Naive thymus-derived CD8-positive, alpha-beta T cell (primary cell): ENCODE data around the gene COBL. TPM values are rescaled to one million over a fixed set of nuclear protein-coding genes. Genes with fewer than 3 reads are reported as not detected.
A peak's percentile ranks its signal among the peaks of the same experiment; 100 is the strongest.

Experiments
- ATAC-seq, 2 donors: fragments of 150-1000 bp; cut with Tn5 transposase in 1 of 2; sonication (Bioruptor Pico), chemical (Tn5 transposase) in 1 of 2; 1 replicate in 1 of 2; 2 replicates in 1 of 2; pipeline ENCODE4 v1.10.0; 2021; ENCODE audit warnings: mild to moderate bottlenecking in 2 of 2, moderate library complexity in 2 of 2
- POLR2A ChIA-PET: fragments of 350-600 bp; sonication (Branson Sonifier 250); formaldehyde crosslinking; loops from one replicate; lab custom pipeline; 2021; ENCODE audit warnings: antibody characterized with exemption; lab: Charles Lee
- DNase-seq, 10 donors: peaks; one replicate each; pipeline versions ENCODE4 v3.0.0 to v3.0.0-alpha.2; 2020 to 2022
- H3K27ac Mint-ChIP-seq, 10 donors: one replicate each; pipeline ENCODE4 v1.8.0; 2020 to 2022; ENCODE audit warnings: mild to moderate bottlenecking in 10 of 10, mixed read lengths in 10 of 10, moderate library complexity in 4 of 10, inconsistent platforms in 1 of 10
- H3K27me3 Mint-ChIP-seq, 5 donors: one replicate each; pipeline ENCODE4 v1.8.0; 2021 to 2022; ENCODE audit warnings: mixed read lengths in 5 of 5
- H3K36me3 Mint-ChIP-seq, 3 donors: one replicate each; pipeline ENCODE4 v1.8.0; 2020 to 2022; ENCODE audit warnings: mixed read lengths in 3 of 3, mild to moderate bottlenecking in 2 of 3, inconsistent platforms in 1 of 3
- H3K4me1 Mint-ChIP-seq, 4 donors: one replicate each; pipeline ENCODE4 v1.8.0; 2021 to 2022; ENCODE audit warnings: mixed read lengths in 4 of 4
- H3K4me3 Mint-ChIP-seq, 10 donors: one replicate each; pipeline ENCODE4 v1.8.0; 2020 to 2022; ENCODE audit warnings: mild to moderate bottlenecking in 10 of 10, mixed read lengths in 10 of 10, moderate library complexity in 6 of 10, inconsistent platforms in 1 of 10
- H3K9me3 Mint-ChIP-seq, 9 donors: one replicate each; pipeline ENCODE4 v1.8.0; 2020 to 2022; ENCODE audit warnings: mixed read lengths in 9 of 9, mild to moderate bottlenecking in 3 of 9, inconsistent platforms in 1 of 9, moderate library complexity in 1 of 9
- polyA plus RNA-seq, 3 donors: library from polyadenylated mRNA; unstranded; fragments of 300-500 nt; fragmentation: Illumina TruSeq; gene quantifications; one replicate each; pipeline ENCODE4 v1.2.3, GENCODE V29; 2021
- total RNA-seq, 8 experiments: library from RNA in 2 of 8; stranded (reverse) in 2 of 8; gene quantifications; one replicate each; pipeline ENCODE4 v1.2.3 and lab custom pipeline; 2021 to 2026

The COBL gene
- total and polyA plus RNA-seq, 5 experiments from 2014 or later = not detected

DNA sequence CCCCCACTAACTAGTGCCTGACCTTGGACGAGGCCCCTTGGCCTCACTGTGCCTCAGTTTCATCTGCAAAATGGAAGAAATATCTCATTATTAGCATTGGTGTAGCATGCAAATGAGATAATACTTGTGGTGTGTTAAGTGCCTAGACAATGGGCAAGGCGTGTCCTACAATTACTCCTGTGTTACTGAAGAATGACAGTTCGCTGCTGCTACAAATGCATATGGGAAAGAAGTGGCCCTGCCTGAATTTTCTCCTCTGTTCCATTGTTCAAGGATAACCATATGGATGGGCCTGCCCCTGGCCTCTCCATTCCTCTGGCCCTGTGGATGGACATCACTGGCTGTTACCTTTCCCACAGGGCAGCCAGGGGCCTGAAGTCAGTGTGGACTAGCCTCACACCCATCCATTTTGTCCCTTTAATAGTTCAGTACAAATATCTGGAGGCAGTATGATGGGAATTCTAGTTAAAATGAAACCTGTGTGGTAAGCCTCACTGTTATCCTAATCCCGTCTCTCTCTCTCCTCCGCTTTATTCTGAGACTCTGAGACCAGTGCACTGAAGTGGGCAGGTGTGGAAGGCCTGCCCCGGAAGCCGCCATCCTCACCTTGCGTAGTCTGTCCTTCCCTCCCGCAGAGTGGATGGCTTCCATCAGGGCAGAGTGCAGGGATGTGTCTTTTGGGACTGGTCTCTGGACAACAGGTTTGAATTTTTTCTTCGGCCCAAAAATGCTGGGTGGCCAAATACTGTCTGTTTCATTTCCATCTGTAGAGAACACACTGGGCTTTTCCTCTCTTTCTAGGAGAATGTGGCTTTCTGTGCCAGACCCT is 289.3 kb downstream of the COBL start:
- no peaks in the 10 kb centered on the region for H3K9me3 Mint-ChIP-seq

DNA sequence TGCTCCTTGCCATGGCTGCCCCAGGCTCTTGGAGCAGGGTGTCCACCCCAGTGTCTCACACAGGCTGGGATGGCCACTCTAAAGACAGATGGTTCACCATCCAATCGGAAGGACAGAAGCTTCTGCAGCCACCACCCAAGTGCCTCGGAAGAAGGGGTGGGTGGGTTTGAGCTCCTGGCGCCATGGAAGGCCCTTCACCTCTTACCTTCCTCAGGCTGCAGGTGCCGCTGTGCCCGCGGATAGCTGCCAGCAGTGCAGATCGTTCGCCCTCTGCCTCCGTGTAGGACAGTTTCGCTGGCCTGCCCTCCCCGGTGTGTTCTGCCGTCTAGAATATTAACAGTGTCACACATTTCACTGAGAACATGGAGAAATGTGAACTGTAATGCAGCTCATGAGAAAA is 290.3 kb downstream of the COBL start:
- no peaks in the 10 kb centered on the region for H3K9me3 Mint-ChIP-seq
- H3K27ac Mint-ChIP-seq = no peak overlapping the region
- H3K27me3 Mint-ChIP-seq = no peaks in the 10 kb centered on the region
- DNase-seq = no peak
- H3K36me3 Mint-ChIP-seq = no peaks in the 10 kb centered on the region
- POLR2A ChIA-PET = no interaction called here
- ATAC-seq = no peak
- no peak overlapping the region for H3K4me3 Mint-ChIP-seq
- H3K4me1 Mint-ChIP-seq = no peaks in the 10 kb centered on the region

More for the DNA sequence above, 289.3 kb downstream of the COBL start:
- ATAC-seq = no peak
- Mint-ChIP-seq H3K36me3 (no peaks in the 10 kb centered on the region), H3K27me3 (no peaks in the 10 kb centered on the region), H3K4me3 (no peak overlapping the region), H3K4me1 (no peaks in the 10 kb centered on the region), H3K27ac (no peak overlapping the region)
- no peak for DNase-seq
- POLR2A ChIA-PET = no interaction called here

DNA sequence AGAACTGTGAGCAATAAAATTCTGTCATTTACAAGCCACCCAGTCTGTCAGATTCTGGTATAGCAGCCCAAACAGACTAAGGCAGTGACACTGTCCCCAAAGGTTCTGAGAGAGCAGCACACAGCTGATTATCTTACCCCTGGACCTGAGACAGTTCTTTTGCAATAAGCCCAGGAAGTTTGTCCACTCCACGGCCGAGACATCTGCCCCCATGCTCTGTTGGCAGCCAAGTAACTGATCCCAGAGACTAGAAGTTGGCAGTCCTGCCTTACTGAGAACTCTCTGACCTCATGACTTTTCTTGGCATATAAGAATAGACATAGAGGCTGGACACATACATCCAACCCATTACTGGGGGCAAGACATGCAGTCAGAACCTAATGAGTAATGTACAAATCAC is 290.9 kb downstream of the COBL start:
- no peak overlapping the region for H3K4me3 Mint-ChIP-seq
- DNase-seq (no peak), ATAC-seq (no peak)
- POLR2A ChIA-PET = no interaction called here
- no peaks in the 10 kb centered on the region for H3K36me3 Mint-ChIP-seq
- H3K27me3 Mint-ChIP-seq = no peaks in the 10 kb centered on the region
- no peaks in the 10 kb centered on the region for H3K4me1 Mint-ChIP-seq
- no peak overlapping the region for H3K27ac Mint-ChIP-seq
- no peaks in the 10 kb centered on the region for H3K9me3 Mint-ChIP-seq

DNA sequence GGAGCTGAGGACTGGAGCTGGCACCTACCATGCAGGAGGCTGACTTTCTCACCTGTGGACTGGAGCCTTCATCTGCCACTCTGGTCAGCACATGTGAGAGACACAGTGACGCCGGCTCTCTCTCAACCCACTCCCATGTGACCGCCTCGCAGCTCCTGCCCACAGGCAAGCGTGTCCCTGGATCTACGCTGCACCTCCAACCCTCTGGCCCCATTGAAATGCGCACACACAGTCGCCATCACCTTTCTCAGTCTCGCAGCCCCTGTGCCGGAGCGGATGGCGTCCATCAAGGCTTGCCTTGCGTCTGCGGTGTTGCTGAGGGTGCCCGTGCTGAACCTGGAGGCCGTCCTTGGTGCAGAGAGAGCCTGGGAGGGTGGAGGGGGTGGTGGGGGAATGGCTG is 291.7 kb downstream of the COBL start:
- DNase-seq (no peak), ATAC-seq (no peak)
- Mint-ChIP-seq H3K36me3 (no peaks in the 10 kb centered on the region), H3K4me3 (no peak overlapping the region), H3K27me3 (no peaks in the 10 kb centered on the region), H3K4me1 (no peaks in the 10 kb centered on the region), H3K9me3 (no peaks in the 10 kb centered on the region), H3K27ac (no peak overlapping the region)
- POLR2A ChIA-PET = no interaction called here

DNA sequence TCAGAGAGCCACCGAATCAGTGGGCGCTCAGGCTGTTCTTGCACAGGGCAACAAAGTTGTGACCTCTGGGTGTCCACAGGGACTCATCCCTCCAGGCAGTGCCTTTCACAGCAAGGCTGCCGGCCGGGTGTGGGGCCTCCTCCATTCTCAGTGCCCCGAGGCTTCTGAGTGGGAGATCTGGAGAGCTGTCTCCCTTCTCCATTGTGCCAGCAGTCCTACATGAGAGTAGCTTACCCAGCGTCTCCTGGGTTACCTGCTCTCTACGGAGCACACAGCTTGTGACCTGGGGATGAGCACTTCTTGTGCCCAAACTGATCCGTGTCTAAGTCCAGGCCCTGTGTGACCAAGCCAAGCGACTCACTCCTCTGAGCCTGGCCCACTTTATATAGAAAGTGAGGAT is 293.1 kb downstream of the COBL start:
- H3K4me3 Mint-ChIP-seq = no peak overlapping the region
- H3K36me3 Mint-ChIP-seq = no peaks in the 10 kb centered on the region
- no peak for ATAC-seq
- POLR2A ChIA-PET = no interaction called here
- H3K27ac Mint-ChIP-seq = no peak overlapping the region
- H3K9me3 Mint-ChIP-seq = no peaks in the 10 kb centered on the region
- H3K27me3 Mint-ChIP-seq = no peaks in the 10 kb centered on the region
- no peak for DNase-seq
- no peaks in the 10 kb centered on the region for H3K4me1 Mint-ChIP-seq

DNA sequence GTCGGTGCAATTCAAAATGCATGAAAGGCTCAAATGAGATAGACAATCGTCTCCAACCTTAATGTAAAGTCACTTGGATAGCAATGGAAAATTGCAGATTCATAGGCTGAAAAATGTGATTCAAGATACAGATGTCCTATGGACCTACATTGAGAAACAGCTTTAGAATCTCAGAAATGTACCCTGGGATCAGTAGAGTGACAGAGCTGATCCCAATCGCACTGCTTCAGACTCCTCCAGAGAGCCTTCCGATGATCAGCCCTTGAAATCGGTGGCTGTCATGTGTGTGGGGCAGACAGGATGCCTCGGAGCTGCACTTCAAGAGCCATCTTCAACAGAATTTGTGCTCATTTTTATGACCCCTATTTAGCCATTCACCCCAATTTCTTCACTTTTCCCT is 293.8 kb downstream of the COBL start:
- Mint-ChIP-seq H3K9me3 (no peaks in the 10 kb centered on the region), H3K4me1 (peaks cover 0 to 3% (median 0%) of the 10 kb centered on the region in 4 donors), H3K27me3 (no peaks in the 10 kb centered on the region), H3K27ac (peak overlapping the region in 1 of 10 donors; percentile 3), H3K36me3 (no peaks in the 10 kb centered on the region), H3K4me3 (no peak overlapping the region)
- ATAC-seq (no peak), DNase-seq (no peak)
- POLR2A ChIA-PET = no interaction called here

DNA sequence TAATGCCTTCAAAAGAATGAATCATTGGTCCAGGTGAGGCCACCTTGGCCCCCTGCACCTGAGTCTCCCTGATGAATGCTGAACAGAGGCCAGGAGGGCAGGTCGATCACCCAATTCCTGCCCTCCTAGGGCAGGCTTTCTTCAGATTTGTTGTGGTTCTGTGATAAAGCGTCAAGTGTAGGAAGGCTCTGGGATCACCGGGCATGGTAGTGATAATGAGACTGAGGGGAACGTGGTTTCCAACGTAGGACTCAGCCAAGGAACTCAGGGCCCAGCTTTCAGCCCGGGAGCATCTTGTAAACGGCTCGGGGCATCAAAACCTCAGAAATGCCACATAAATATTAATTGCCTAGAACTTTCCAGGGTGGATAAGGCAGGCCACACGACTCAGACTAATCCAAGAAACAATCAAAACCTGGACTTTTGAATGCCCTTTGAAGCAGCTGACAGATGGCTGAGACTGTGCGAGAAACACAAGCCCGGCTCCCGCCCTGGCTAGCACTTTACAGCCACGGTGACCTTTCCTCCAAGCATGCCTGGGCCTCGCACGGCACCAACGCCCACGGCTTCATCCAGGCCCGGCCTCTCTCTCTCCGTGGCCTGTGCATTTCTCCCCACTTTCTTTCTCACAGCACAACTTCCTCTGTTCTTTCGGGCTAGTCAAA is 294.6 kb downstream of the COBL start:
- peaks cover 0 to 5% (median 0%) of the 10 kb centered on the region in 4 donors for H3K4me1 Mint-ChIP-seq
- ATAC-seq (no peak), DNase-seq (no peak)
- H3K27ac Mint-ChIP-seq = no peak overlapping the region
- H3K27me3 Mint-ChIP-seq = no peaks in the 10 kb centered on the region
- no peaks in the 10 kb centered on the region for H3K36me3 Mint-ChIP-seq
- no peaks in the 10 kb centered on the region for H3K9me3 Mint-ChIP-seq
- no peak overlapping the region for H3K4me3 Mint-ChIP-seq
- POLR2A ChIA-PET = no interaction called here

DNA sequence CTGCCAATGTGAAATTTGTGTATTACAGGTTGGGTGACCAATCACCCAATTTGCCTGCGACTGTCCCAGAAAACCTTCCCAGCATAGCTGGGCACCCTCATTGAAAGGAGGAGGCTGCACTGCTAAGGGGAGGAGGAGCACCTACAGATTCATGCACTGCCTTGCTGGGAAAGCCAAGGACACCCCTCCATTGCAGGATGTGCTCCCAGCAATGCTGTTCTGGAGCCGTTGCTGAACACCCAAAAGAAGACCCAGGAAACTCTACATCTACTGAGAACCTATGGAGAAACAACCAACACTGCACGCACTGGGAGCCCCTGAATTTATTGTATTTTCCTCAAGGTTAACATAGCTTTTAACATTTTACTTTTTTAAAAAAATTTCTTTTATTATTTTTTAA is 295.7 kb downstream of the COBL start:
- H3K4me1 Mint-ChIP-seq = peaks cover 0 to 5% (median 0%) of the 10 kb centered on the region in 4 donors
- H3K9me3 Mint-ChIP-seq = no peaks in the 10 kb centered on the region
- DNase-seq (no peak), ATAC-seq (no peak)
- POLR2A ChIA-PET = no interaction called here
- H3K36me3 Mint-ChIP-seq = no peaks in the 10 kb centered on the region
- no peaks in the 10 kb centered on the region for H3K27me3 Mint-ChIP-seq
- no peak overlapping the region for H3K4me3 Mint-ChIP-seq
- no peak overlapping the region for H3K27ac Mint-ChIP-seq

DNA sequence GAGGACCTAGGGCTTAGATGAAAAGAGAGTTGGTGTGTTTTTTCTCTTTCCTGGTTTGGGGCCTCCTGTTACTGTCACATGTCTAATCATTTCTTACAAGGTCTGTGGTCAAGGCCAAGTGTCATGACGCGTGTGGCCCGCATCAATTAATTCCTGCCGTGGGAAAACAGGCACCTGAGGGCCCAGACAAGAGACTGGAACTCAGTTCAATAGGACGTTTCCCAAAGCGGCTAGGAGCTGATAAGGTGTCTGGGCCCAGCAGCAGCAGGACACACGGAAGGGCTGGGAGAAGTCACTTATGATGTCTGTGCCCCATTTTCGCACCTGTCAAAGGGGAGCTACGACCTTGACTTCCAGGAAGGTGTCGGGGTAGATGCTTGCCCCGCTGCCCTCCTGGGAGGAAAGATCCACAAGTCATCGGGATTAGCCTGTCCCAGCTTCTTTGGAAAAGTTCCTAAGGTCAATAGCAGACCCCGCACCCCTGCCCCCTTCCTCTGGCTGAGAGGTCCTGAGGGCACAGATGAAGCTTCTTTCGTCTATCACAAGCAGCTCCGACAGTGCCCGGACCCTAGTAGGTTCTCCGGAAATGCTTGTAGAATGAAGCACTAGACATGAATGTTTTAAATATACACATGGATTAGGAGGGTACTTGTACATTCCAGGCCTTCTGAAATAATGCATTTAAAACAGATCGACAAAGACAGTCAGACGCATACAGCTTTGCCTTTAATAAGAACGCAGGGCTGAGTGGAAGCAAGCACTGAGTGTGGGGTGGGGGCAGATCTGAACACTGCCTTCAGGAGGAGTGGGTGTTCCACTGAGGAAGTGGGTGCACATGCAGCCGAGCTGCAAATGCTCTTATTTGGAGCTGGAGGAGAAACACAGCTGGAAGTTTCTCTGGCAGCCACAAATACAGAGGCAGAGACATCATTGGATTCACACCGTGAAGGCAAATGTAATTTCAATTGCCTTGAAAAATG is 296.4 kb downstream of the COBL start:
- H3K4me1 Mint-ChIP-seq = peaks cover 0 to 5% (median 0%) of the 10 kb centered on the region in 4 donors
- H3K27me3 Mint-ChIP-seq = no peaks in the 10 kb centered on the region
- POLR2A ChIA-PET = no interaction called here
- H3K27ac Mint-ChIP-seq = no peak overlapping the region
- DNase-seq (no peak), ATAC-seq (no peak)
- H3K4me3 Mint-ChIP-seq = no peak overlapping the region
- no peaks in the 10 kb centered on the region for H3K36me3 Mint-ChIP-seq
- no peaks in the 10 kb centered on the region for H3K9me3 Mint-ChIP-seq

DNA sequence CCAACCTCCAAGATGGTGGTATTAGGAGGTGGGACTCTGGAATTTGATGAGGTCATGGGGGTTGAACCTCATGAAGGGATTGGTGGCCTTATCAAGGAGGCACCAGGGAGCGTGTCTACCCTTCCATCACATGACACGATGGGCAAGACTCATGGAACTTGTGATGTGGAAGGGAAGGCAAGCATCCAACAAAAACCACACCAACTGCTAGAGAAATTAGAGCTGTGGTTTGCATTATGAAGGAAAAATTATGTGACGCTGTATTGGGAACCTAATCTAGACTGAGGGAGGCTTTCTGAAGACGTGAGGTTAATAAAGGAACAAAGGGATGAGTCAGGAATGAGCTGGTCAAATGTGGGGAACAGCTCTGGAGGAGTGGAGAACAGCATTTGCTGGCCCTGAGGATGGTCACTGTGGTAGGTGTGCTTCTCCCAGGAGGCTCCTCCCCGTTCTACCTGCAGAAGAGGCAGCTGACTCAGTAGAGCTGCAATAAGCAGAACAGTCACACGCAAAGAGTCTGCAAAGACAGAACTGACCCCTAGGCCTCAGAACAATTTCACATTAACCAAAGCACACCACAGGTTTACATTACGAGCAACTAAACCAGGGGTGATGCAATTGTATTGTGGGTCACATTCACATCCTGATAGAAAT is 297.3 kb downstream of the COBL start:
- ATAC-seq (no peak), DNase-seq (no peak)
- Mint-ChIP-seq H3K36me3 (no peaks in the 10 kb centered on the region), H3K27me3 (no peaks in the 10 kb centered on the region), H3K4me3 (no peak overlapping the region), H3K4me1 (peaks cover 0 to 5% (median 0%) of the 10 kb centered on the region in 4 donors), H3K9me3 (no peaks in the 10 kb centered on the region), H3K27ac (no peak overlapping the region)
- POLR2A ChIA-PET = no interaction called here

DNA sequence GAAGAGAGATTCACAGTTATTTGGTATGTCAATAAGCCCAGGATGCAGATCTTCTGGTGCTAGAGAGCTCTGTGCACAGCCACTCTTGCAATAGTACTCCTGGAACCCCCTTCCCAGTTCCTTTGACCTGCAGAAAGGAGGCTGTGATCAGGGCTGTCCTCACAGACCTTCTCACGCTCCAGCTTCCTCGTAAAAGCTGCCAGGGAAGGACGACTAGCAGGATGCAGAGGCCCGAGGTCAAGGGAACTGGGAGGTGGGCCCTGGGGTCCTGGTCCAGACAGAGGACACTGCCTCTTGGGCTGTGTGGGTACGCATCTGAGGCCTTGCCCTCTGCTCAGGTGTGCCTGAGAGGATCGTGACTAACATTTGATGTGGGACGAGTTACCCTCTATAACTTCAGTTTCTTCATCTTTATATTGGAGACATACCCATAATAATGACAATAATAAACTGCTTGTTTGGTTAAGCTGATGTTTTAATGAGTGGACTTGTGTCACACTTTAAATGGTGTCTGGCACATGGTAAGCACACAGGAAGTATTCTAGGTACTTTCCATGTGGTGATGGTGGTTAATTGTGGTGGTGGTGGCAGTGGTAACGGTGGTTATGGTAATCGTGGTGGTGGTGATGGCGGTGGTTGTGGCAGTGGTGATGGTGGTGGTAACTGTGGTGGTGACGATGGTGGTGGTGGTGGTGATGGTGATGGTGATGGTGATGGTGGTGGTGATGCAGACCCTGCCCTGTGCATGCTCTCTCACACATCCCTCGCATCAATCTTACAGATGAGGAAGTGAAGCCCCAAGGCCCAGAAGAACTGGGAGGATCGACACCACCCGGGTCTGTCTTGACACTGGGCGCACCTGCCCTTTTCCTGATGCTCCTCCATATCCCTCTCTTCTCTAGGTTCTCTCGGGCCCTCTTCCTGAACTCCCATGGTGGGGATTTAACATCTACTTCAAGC is 298.8 kb downstream of the COBL start:
- no peaks in the 10 kb centered on the region for H3K27me3 Mint-ChIP-seq
- ATAC-seq (no peak), DNase-seq (no peak)
- peaks cover 0 to 5% (median 0%) of the 10 kb centered on the region in 4 donors for H3K4me1 Mint-ChIP-seq
- H3K36me3 Mint-ChIP-seq = no peaks in the 10 kb centered on the region
- no peaks in the 10 kb centered on the region for H3K9me3 Mint-ChIP-seq
- POLR2A ChIA-PET = no interaction called here
- no peak overlapping the region for H3K4me3 Mint-ChIP-seq
- H3K27ac Mint-ChIP-seq = peak overlapping the region in 2 of 10 donors; percentile 35 to 39
